Upper lobe of left lung (tissue), 4 donors: ENCODE results near the gene PTPRG.

ENCODE experiments used
- CTCF ChIP-seq, 6 experiments: fragments of 450-650 bp in 4 of 6; fragments of 200-600 bp in 2 of 6; sonication (generic) in 2 of 6; IDR thresholded peaks; one replicate each; pipeline ENCODE4 v1.5.1; 2016 to 2019; ENCODE audit warnings: antibody characterized with exemption in 6 of 6
- POLR2A ChIP-seq, 4 donors: fragments of 450-650 bp; IDR thresholded peaks; one replicate each; pipeline ENCODE4 v1.5.1; 2016 to 2017; ENCODE audit warnings: antibody characterized with exemption in 4 of 4, mild to moderate bottlenecking in 2 of 4
- POLR2AphosphoS5 ChIP-seq, 2 donors: sonication (generic); formaldehyde crosslinking; IDR thresholded peaks; one replicate each; pipeline ENCODE4 v1.5.1; 2017; ENCODE audit warnings: antibody characterized with exemption in 2 of 2

- TF ChIP-seq CTCF (IDR thresholded peaks at IDR 0.05), result no peak
- no peak for TF ChIP-seq POLR2AphosphoS5 (IDR thresholded peaks at IDR 0.05)
- TF ChIP-seq POLR2A (IDR thresholded peaks at IDR 0.05), result no peak
Measured at GRCh38 chr3:62100282-62100989, 539.1 kb downstream of the PTPRG start.
